GM13977 (cell line): ENCODE data around the gene ZFAND3.

ENCODE experiments used
- DNase-seq: peaks from one replicate; pipeline ENCODE4 v3.0.0; 2012; ENCODE audit warnings: low spot score
- in situ Hi-C: fragments of 300-500 bp; cut with MboI; formaldehyde crosslinking; loops from one replicate; pipeline ENCODE4 v1.12.0; 2022; ENCODE audit warnings: low sequenced_read_pairs, low pct_unique_long_range_greater_than_20kb, mixed read lengths, inconsistent platforms; ENCODE audit not compliant: unreplicated experiment
- TF ChIP-seq, protein P1 (sequence below): IDR thresholded peaks from 2 replicates; pipeline ENCODE4 v1.5.1; 2012; ENCODE audit warnings: mild to moderate bottlenecking, control low read depth; ENCODE audit not compliant: insufficient read depth; ENCODE audit errors: extremely low read depth, missing control alignments

Gene ZFAND3

GRCh38 chr6:37798436-37799262, 20.9 kb upstream of the ZFAND3 start:
- TF ChIP-seq, protein P1, sequence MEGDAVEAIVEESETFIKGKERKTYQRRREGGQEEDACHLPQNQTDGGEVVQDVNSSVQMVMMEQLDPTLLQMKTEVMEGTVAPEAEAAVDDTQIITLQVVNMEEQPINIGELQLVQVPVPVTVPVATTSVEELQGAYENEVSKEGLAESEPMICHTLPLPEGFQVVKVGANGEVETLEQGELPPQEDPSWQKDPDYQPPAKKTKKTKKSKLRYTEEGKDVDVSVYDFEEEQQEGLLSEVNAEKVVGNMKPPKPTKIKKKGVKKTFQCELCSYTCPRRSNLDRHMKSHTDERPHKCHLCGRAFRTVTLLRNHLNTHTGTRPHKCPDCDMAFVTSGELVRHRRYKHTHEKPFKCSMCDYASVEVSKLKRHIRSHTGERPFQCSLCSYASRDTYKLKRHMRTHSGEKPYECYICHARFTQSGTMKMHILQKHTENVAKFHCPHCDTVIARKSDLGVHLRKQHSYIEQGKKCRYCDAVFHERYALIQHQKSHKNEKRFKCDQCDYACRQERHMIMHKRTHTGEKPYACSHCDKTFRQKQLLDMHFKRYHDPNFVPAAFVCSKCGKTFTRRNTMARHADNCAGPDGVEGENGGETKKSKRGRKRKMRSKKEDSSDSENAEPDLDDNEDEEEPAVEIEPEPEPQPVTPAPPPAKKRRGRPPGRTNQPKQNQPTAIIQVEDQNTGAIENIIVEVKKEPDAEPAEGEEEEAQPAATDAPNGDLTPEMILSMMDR: no peak
- no peak for DNase-seq
- in situ Hi-C loops: loop anchor here (10.0 kb wide), 1 partner anchor 216 kb away; no protein-coding TSS in a partner anchor

GRCh38 chr6:37799263-37799644, 20.3 kb upstream of the ZFAND3 start:
- DNase-seq: no peak

GRCh38 chr6:37800703-37801604, 18.6 kb upstream of the ZFAND3 start:
- DNase-seq: no peak
- TF ChIP-seq, protein P1: no peak
- in situ Hi-C loops: no loop called here

More at GRCh38 chr6:37799263-37799644, 20.3 kb upstream of the ZFAND3 start:
- TF ChIP-seq, protein P1: no peak
- in situ Hi-C loops: loop anchor here (10.0 kb wide), 1 partner anchor 216 kb away; no protein-coding TSS in a partner anchor

- TF ChIP-seq, protein P1: no peak
- in situ Hi-C loops: no loop called here
- no peak for DNase-seq
Measured at GRCh38 chr6:37801605-37801940, 18.0 kb upstream of the ZFAND3 start.

DNA sequence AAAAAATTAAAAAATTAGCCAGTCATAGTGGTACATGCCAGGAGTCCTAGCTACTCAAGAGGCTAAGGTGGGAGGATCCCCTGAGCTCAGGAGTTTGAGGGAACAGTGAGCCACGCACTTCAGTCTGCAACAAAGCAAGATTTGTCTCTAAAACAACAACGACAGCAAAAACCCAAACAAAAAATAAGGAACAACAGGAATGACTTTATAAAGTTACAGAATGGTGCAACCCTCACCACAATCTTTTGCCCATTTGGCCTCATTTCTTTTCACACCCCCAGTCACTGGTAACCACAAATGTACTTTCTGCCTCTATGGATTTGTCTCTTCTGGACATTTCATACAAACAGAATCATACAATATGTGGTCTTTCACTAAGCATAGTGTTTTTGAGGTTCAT, 16.7 kb upstream of the ZFAND3 start:
- in situ Hi-C loops: no loop called here
- TF ChIP-seq, protein P1: no peak
- no peak for DNase-seq

GRCh38 chr6:37804586-37804985, 14.9 kb upstream of the ZFAND3 start:
- DNase-seq: no peak
- in situ Hi-C loops: no loop called here
- TF ChIP-seq, protein P1: no peak
